Bone marrow (tissue), 2 donors: ENCODE results near the gene CIPC.

ENCODE experiments used
- DNase-seq, 2 donors: peaks; one replicate each; lab custom pipeline; 2025; lab: John Stamatoyannopoulos, UW

The CIPC gene

GRCh38 chr14:77097700-77098528, at the start of gene CIPC:
CIPC (plus strand) TSS chr14:77098258; CDS start chr14:77105709, 7,451 bp downstream.
- DNase-seq, result peak; percentile 97 to 99

- no peak for DNase-seq
Observed at GRCh38 chr14:77051116-77051515, 46.9 kb upstream of the CIPC start.

GRCh38 chr14:77052281-77053044, 45.6 kb upstream of the CIPC start:
- DNase-seq, result no peak

DNA sequence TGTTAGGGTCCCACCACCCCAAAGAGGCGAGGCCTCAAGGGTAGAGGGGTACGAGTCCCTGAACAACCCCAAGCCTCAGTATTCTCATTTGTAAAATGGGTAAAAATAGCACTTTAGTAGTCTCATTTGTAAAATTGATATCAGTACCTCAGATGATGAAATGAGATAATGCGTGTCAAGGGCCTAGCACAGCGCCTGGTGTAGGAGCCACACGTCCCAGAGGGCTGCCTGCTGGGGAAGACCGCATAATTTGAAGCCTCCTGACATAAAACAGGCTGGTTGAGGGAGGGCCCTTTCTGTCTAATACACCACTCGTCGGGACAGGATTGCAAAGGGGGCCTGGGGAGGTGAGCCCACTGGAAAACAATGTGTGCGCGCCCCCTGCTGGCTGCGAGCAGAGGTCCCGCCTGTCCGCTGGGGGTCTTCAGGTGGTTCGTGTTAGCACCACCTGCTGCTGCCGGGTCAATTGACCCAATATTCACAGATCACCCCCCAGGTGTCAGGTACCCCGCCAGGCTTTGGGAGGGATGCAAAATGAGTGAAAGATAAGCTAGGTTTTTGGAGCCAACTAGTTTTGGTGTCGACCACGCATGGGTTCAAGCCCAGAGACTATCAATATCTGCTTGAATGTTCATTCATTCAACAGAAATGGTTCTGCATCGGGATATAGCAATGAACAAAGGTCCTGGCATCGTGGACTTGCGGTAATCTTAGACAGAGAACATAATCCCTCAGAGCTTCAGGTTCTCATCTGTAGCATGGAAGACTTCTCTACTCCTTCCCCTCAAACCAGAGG, 44.8 kb upstream of the CIPC start:
- DNase-seq, result peak; percentile 53 to 69

DNA sequence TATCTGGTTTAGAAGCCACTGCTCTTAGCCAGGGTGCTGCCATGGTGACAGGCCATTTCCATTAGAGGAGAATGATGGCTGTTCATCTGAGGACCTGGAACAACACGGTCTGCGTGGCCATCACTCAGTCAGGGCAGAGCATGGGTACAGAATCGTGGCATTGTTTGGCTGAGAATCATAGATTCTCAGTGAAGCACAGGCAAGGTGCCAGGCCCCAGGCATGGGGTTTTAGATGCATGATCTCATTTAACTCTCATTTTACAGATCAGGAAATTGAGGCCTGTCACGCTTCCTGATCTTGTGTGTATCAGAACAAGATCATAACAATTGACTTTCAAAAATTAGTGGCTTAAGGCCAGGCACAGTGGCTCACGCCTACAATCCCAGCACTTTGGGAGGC, 42.8 kb upstream of the CIPC start:
- no peak for DNase-seq

DNA sequence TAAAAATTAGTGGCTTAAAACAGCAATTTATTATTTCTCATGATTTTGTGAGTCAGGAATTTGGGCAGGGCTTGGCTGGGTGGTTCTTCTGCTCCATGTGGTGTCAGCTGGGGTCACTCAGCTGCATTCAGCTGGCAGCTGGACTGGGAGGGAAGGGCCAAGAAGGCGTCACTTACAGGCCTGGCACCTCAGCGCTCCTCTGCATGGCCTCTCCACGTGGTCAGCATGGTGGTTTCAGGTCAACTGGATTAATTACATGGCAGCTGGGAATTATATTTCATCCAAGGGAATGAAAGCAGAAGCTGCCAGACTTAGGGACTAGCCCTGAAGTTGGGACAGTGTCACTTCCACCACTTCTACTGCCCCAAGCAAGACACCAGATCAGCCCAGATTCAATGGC, 42.1 kb upstream of the CIPC start:
- DNase-seq, result no peak

- DNase-seq, result no peak
Observed at GRCh38 chr14:77058117-77058516, 39.9 kb upstream of the CIPC start.

- DNase-seq, result no peak
Observed at GRCh38 chr14:77058785-77059184, 39.3 kb upstream of the CIPC start.

- no peak for DNase-seq
Observed at GRCh38 chr14:77059276-77059915, 38.7 kb upstream of the CIPC start.

- no peak for DNase-seq
Observed at GRCh38 chr14:77061630-77062257, 36.3 kb upstream of the CIPC start.

DNA sequence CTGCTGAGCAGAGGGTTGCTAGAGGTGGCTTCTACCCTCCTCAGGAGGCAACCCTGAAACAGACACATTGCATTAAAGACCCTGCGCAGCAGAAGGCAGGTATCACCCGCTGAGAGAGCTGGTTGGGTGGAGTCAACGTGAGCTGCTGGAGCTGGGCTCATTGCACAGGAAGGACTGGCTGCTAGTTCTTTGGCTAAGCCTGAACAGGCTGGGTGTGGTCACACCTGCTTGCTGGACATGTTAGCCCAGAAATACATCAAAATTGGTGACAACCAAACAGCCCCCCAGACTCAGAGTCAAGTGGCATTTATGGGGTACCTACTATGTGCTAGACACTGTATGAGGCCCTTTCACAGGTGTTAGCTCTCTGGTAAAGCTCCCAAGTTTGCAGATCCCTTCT, 35.8 kb upstream of the CIPC start:
- no peak for DNase-seq

DNA sequence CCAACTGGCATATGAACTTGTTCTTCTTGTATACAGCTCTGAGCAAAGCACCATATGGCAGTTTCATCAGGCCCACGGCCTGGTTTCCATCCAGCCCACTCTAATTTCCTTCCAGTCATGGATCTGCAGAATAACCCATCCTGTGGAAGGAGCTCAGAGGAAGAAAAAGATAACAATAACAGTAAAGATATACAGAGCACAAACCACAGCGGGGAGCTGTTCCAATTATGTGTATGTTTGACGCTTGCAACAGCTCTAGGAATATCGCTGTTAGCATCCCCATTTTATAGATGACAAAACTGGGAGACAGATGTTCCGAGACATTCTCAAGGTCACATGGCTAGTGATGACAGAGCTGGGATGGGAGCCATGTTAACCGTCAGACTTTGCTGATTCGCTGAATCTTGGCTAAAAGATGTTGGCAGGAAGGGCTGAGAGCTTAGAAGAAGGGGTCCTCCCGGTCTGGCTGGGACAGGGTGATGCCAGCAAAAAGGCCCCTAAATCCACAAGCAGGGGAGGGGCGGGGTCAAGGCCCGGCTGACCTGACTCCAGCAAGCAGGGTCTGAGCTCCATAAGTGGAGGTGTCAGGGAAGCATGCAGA, 34.4 kb upstream of the CIPC start:
- no peak for DNase-seq

GRCh38 chr14:77064521-77065178, 33.4 kb upstream of the CIPC start:
- DNase-seq, result no peak

DNA sequence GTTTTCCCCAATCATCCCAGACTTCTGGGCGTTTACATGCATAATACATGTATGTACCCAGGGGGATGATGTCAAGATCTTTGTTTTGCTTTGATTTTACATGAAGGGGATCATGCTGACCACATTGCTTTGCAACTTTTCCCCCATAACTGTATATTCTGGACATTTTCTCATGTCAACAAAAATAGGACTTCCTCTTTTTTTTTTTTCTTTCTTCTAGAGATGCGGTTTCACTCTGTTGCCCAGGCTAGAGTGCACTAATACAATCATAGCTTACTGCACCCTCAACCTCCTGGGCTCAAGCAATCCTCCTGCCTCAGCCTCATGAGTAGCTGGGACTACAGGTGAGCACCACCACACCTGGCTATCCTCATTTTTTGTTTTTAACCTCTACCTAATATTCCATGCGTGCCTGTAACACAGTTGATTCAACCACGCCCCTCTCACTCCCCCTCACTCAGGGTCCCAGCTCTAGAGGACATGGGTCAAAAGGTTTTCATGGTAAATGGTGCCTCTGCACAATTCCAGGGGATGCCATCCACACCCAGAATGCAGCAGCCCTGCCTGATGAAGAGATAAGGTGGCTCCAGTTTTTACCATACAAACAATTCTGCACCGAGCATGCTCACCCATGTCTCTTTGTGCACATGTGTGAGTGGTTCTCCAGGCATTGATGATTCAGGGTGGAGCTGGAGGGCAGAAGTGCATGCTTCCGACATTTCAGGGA, 32.0 kb upstream of the CIPC start:
- DNase-seq, result no peak

DNA sequence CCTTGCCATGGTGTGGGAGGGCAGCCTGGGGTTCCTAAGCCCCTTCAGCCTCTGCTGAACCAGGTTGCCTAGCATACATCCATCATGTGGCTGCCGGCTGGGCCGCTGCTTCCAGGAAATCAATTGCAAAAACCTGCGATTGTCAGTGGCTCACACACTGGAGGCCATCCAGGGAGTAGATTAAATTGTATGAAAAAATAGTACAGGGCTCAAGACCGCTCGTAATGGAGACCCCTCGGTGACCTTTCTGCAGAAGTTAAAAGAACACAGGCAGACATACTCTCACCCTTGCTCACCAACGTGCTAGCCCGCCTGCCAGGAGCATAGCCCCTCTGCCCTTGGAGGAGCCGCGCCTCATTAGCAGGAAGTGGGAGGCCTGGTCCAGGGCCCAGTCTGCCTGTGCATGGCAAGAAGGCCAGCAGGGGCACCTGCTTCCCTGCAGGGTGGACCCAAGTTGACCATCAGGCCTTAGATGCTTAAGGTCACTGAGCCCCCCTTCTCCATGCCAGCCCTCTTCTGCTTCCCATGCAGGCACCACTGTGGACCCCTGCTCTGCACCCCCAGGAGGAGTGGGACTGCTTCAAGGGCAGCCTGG, 31.4 kb upstream of the CIPC start:
- no peak for DNase-seq

DNA sequence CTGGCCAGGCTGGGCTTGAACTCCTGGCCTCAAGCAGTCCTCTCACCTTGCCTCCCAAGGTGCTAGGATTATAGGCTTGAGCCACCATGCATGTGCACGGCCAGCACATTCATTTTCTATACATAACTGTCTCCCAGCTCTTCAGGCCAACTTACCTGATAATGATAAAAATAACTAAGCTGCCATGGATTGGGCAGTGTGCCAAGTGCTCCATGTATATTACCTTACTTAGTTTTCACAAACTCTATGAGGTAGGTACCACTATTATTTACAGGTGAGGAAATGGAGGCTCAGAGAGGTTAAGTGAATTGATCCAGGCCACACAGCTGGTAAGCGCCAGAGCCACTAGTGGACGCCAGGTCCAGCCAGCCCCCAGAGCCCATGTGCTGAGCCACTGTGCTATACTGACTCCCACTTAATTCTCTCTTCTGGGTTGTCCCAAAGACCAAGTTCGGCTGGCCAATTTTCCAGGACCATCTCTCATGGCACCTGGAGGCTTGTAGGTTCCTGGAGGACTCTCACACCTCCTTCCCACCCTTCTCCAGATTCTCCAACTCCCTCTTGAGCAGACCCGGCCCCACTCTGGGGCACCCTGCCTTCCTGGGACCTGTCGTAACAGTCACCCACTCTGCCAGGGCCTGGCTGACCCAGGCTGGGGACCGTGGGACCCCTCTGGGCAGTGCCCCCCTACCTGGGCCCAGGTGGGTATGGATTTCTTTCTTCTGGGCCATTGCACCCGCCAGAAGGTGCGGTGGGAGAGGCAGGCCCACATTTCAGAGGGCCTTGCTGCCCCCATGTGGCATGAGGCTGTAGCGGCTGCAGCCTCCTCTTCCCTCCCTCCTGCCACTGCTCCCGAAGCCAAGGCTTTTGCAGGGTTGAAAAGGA, 30.2 kb upstream of the CIPC start:
- DNase-seq, result peak; percentile 8 to 34

- DNase-seq, result no peak
Observed at GRCh38 chr14:77068517-77069200, 29.4 kb upstream of the CIPC start.

GRCh38 chr14:77069551-77069950, 28.5 kb upstream of the CIPC start:
- no peak for DNase-seq
